Sigmoid colon (tissue), 7 donors: Measurements from ENCODE around the gene TIGD7. TPM values are rescaled to one million over a fixed set of nuclear protein-coding genes. Genes with fewer than 3 reads are reported as not detected.

ENCODE experiments used
- DNase-seq: peaks from one replicate; pipeline ENCODE4 v3.0.0-alpha.2; 2019
- H3K27ac ChIP-seq, 4 donors: fragments of 200-600 bp; sonication (generic); one replicate each; pipeline ENCODE4 v1.5.1; 2016 to 2019; ENCODE audit warnings: mild to moderate bottlenecking in 1 of 4
- H3K27me3 ChIP-seq, 3 donors: fragments of 200-600 bp; sonication (generic); one replicate each; pipeline ENCODE4 v1.5.1; 2019; ENCODE audit warnings: mild to moderate bottlenecking in 1 of 3
- H3K36me3 ChIP-seq, 4 donors: fragments of 200-600 bp; sonication (generic); one replicate each; pipeline ENCODE4 v1.5.1; 2016 to 2019
- H3K4me1 ChIP-seq, 4 donors: fragments of 200-600 bp; sonication (generic); one replicate each; pipeline ENCODE4 v1.5.1; 2017 to 2019
- H3K4me3 ChIP-seq, 4 donors: fragments of 200-600 bp; sonication (generic); one replicate each; pipeline ENCODE4 v1.5.1; 2017 to 2019; ENCODE audit warnings: mild to moderate bottlenecking in 2 of 4, moderate library complexity in 1 of 4
- H3K9me3 ChIP-seq, 4 donors: fragments of 200-600 bp in 3 of 4; sonication (generic) in 3 of 4; one replicate each; pipeline versions ENCODE4 v1.5.1 to v1.6.1; 2013 to 2019
- EP300 ChIP-seq, 4 donors: sonication (generic); formaldehyde crosslinking; IDR thresholded peaks; one replicate each; pipeline ENCODE4 v1.6.1; 2017; ENCODE audit warnings: antibody characterized with exemption in 4 of 4
- POLR2A ChIP-seq, 2 donors: fragments of 450-650 bp; IDR thresholded peaks; one replicate each; pipeline ENCODE4 v1.6.1; 2016; ENCODE audit warnings: antibody characterized with exemption in 2 of 2, mild to moderate bottlenecking in 2 of 2, moderate library complexity in 2 of 2
- POLR2AphosphoS5 ChIP-seq, 4 donors: sonication (generic); formaldehyde crosslinking; IDR thresholded peaks; one replicate each; pipeline ENCODE4 v1.6.1; 2017; ENCODE audit warnings: antibody characterized with exemption in 4 of 4
- WGBS, 2 donors: extraction: QIAGEN DNeasy Blood & Tissue Kit; methylation state at CpG; one replicate each; pipeline ENCODE4 v1.1.7; 2013; 5-methylcytosine and 5-hydroxymethylcytosine counted together
- intact Hi-C: fragments of 100-400 bp; cut with DNase I; formaldehyde crosslinking; loops from one replicate; pipeline ENCODE4 v1.15.1; 2023
- polyA plus RNA-seq, 3 donors: library from polyadenylated mRNA; stranded (reverse); fragments of 200-250 nt; gene quantifications; one replicate each; pipeline ENCODE4 v1.2.3, GENCODE V29; 2013
- total RNA-seq, 4 donors: library from RNA; depleted of rRNA; stranded (reverse); fragments of >200 nt; gene quantifications; one replicate each; pipeline ENCODE4 v1.1.0, GENCODE V29; 2016
- TF ChIP-seq, protein P1 (sequence below), 4 experiments: fragments of 450-650 bp in 3 of 4; fragments of 200-600 bp in 1 of 4; IDR thresholded peaks; one replicate each; pipeline ENCODE4 v1.5.1; 2016 to 2019; ENCODE audit warnings: antibody characterized with exemption in 4 of 4, mild to moderate bottlenecking in 3 of 4, moderate library complexity in 2 of 4
- donor health status: healthy with polysubstance abuse.
- donor health status: Bipolar disorder and iron deficiency.
- donor health status: healthy.

Gene TIGD7
- total and polyA plus RNA-seq, 7 donors, result 1.2 to 12.8 (median 4.2) TPM

DNA sequence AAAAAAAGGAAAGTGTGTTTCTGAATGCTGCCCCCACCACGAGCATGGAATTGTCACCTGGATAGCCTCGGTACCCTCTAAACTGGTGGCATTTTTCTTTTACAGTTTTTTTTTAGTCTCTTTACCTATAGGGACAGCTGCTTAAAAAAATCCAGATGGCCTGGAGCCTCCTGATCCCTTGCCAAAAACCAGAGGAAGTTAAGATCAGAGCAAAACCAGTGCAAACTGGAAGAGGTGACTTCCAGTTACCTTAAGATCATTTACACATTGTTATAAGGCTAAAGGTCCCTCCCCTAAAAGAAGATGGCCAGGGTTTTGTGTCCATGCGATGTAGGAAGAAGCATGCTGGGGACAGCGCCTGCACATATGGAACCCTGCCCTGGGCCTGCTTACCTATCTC is 52.3 kb downstream of the TIGD7 start:
- no peaks in the 10 kb centered on the region for H3K36me3 ChIP-seq
- H3K9me3 ChIP-seq, result no peaks in the 10 kb centered on the region
- TF ChIP-seq POLR2A (IDR thresholded peaks at IDR 0.05) (no peak), EP300 (IDR thresholded peaks at IDR 0.05) (no peak), POLR2AphosphoS5 (IDR thresholded peaks at IDR 0.05) (no peak)
- TF ChIP-seq, protein P1, sequence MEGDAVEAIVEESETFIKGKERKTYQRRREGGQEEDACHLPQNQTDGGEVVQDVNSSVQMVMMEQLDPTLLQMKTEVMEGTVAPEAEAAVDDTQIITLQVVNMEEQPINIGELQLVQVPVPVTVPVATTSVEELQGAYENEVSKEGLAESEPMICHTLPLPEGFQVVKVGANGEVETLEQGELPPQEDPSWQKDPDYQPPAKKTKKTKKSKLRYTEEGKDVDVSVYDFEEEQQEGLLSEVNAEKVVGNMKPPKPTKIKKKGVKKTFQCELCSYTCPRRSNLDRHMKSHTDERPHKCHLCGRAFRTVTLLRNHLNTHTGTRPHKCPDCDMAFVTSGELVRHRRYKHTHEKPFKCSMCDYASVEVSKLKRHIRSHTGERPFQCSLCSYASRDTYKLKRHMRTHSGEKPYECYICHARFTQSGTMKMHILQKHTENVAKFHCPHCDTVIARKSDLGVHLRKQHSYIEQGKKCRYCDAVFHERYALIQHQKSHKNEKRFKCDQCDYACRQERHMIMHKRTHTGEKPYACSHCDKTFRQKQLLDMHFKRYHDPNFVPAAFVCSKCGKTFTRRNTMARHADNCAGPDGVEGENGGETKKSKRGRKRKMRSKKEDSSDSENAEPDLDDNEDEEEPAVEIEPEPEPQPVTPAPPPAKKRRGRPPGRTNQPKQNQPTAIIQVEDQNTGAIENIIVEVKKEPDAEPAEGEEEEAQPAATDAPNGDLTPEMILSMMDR (IDR thresholded peaks at IDR 0.05), result no peak
- no peaks in the 10 kb centered on the region for H3K4me1 ChIP-seq
- intact Hi-C loops, result no loop called here
- H3K4me3 ChIP-seq, result no peak overlapping the region
- 73 to 87% methylated on average over 4 of the region's 4 CpGs for WGBS, 2 donors
- H3K27ac ChIP-seq, result no peak overlapping the region
- H3K27me3 ChIP-seq, result peaks cover 0 to 14% (median 0%) of the 10 kb centered on the region in 3 donors
- no peak for DNase-seq

- Histone ChIP-seq H3K36me3 (no peaks in the 10 kb centered on the region), H3K4me3 (no peak overlapping the region), H3K27me3 (peaks cover 0 to 5% (median 0%) of the 10 kb centered on the region in 3 donors), H3K27ac (no peak overlapping the region), H3K9me3 (no peaks in the 10 kb centered on the region), H3K4me1 (no peaks in the 10 kb centered on the region)
- TF ChIP-seq POLR2AphosphoS5 (IDR thresholded peaks at IDR 0.05) (no peak), POLR2A (IDR thresholded peaks at IDR 0.05) (no peak), EP300 (IDR thresholded peaks at IDR 0.05) (no peak)
- TF ChIP-seq, protein P1 (IDR thresholded peaks at IDR 0.05), result no peak
- intact Hi-C loops, result no loop called here
- DNase-seq, result no peak
- 86 to 87% methylated on average over 14 of the region's 14 CpGs for WGBS, 2 donors
Observed at GRCh38 chr16:3249451-3249850, 55.8 kb downstream of the TIGD7 start.

DNA sequence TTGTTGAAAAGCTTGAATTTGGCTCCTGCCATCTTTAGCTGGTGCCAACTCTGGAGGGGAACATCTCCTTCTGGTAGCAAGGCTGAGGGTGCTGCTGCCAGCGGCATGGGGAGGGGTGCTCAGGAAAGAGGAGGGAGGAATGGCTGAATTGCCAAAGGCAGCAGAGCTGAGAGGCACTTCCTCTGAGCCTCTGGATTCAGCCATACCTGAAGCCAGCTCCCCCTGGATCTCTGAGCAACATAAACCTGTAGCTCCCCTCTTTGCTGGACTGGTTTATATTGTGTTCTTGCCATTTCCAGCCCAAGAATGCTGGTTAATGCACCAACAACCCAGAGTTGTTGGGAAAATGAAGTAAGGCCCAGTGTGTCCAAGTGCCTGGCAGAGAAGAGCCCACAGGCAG is 56.2 kb downstream of the TIGD7 start:
- TF ChIP-seq POLR2AphosphoS5 (IDR thresholded peaks at IDR 0.05), result no peak
- TF ChIP-seq POLR2A (IDR thresholded peaks at IDR 0.05), result no peak
- TF ChIP-seq, protein P1 (IDR thresholded peaks at IDR 0.05), result no peak
- TF ChIP-seq EP300 (IDR thresholded peaks at IDR 0.05), result no peak
- intact Hi-C loops, result no loop called here
- no peaks in the 10 kb centered on the region for H3K36me3 ChIP-seq
- H3K9me3 ChIP-seq, result no peaks in the 10 kb centered on the region
- H3K27me3 ChIP-seq, result peaks cover 0 to under 1% (median 0%) of the 10 kb centered on the region in 3 donors
- H3K4me3 ChIP-seq, result no peak overlapping the region
- H3K27ac ChIP-seq, result no peak overlapping the region
- WGBS, 2 donors, result 76 to 81% methylated on average over 1 of the region's 1 CpG
- DNase-seq, result no peak
- H3K4me1 ChIP-seq, result no peaks in the 10 kb centered on the region

Other genes starting within 250 kb of the TIGD7 start
- gene IL32, start 239.8 kb downstream of the TIGD7 start, total RNA-seq, result 10 to 100 TPM in 3 of 4 donors, 1 to 10 TPM in 1; 8.6 to 27.1 (median 20.3) TPM
- 1,000 to 10,000 TPM in 1 of 3 donors, 100 to 1,000 TPM in 2; 464 to 2,189 (median 560) TPM for gene IL32, start 239.8 kb downstream of the TIGD7 start, polyA plus RNA-seq
- gene ZSCAN10, start 206.1 kb downstream of the TIGD7 start, total RNA-seq, result not detected
- gene ZSCAN10, start 206.1 kb downstream of the TIGD7 start, polyA plus RNA-seq, result not detected
- 10 to 100 TPM; 15.8 to 17.5 (median 16.7) TPM for gene ZNF205, start 192.8 kb downstream of the TIGD7 start, total RNA-seq
- 10 to 100 TPM in 2 of 3 donors, 1 to 10 TPM in 1; 6.6 to 12.6 (median 10.9) TPM for gene ZNF205, start 192.8 kb downstream of the TIGD7 start, polyA plus RNA-seq
- 10 to 100 TPM in 1 of 4 donors, 1 to 10 TPM in 3; 2.6 to 10.5 (median 5.0) TPM for gene ZNF213, start 170.4 kb downstream of the TIGD7 start, total RNA-seq
- 10 to 100 TPM in 1 of 3 donors, 1 to 10 TPM in 2; 7.2 to 11.3 (median 7.2) TPM for gene ZNF213, start 170.4 kb downstream of the TIGD7 start, polyA plus RNA-seq
- not detected for gene OR1F1, start 117.2 kb downstream of the TIGD7 start, total RNA-seq
- gene OR1F1, start 117.2 kb downstream of the TIGD7 start, polyA plus RNA-seq, result not detected
- 1 to 10 TPM; 5.5 to 6.8 (median 6.2) TPM for gene ZNF200, start 70.3 kb downstream of the TIGD7 start, total RNA-seq
- 1 to 10 TPM; 2.8 to 4.9 (median 3.0) TPM for gene ZNF200, start 70.3 kb downstream of the TIGD7 start, polyA plus RNA-seq
- 1 to 10 TPM; 1.2 to 2.9 (median 2.1) TPM for gene MEFV, start 48.8 kb downstream of the TIGD7 start, total RNA-seq
- gene MEFV, start 48.8 kb downstream of the TIGD7 start, polyA plus RNA-seq, result under 1 TPM; 0.60 to 0.92 (median 0.85) TPM
- 10 to 100 TPM; 27.5 to 51.3 (median 33.4) TPM for gene ZNF263, start 21.9 kb downstream of the TIGD7 start, total RNA-seq
- gene ZNF263, start 21.9 kb downstream of the TIGD7 start, polyA plus RNA-seq, result 10 to 100 TPM in 2 of 3 donors, 1 to 10 TPM in 1; 9.7 to 17.2 (median 15.0) TPM
- 10 to 100 TPM; 26.6 to 32.8 (median 27.7) TPM for gene ZNF75A, start 67 bp upstream of the TIGD7 start, total RNA-seq
- 10 to 100 TPM in 1 of 3 donors, 1 to 10 TPM in 2; 6.7 to 17.0 (median 9.6) TPM for gene ZNF75A, start 67 bp upstream of the TIGD7 start, polyA plus RNA-seq
- 1 to 10 TPM in 1 of 4 donors, under 1 TPM in 2, not detected in 1; 0.49 to 1.4 (median 0.55) TPM for gene OR2C1, start 50.5 kb upstream of the TIGD7 start, total RNA-seq
- gene OR2C1, start 50.5 kb upstream of the TIGD7 start, polyA plus RNA-seq, result under 1 TPM in 1 of 3 donors, not detected in 2; 0.09 TPM
- gene ZSCAN32, start 95.6 kb upstream of the TIGD7 start, total RNA-seq, result 10 to 100 TPM; 12.1 to 16.3 (median 15.3) TPM
- gene ZSCAN32, start 95.6 kb upstream of the TIGD7 start, polyA plus RNA-seq, result 10 to 100 TPM in 1 of 3 donors, 1 to 10 TPM in 2; 8.6 to 10.8 (median 9.6) TPM
- 10 to 100 TPM; 12.2 to 15.8 (median 14.2) TPM for gene ZNF174, start 95.8 kb upstream of the TIGD7 start, total RNA-seq
- 1 to 10 TPM; 3.5 to 5.5 (median 5.4) TPM for gene ZNF174, start 95.8 kb upstream of the TIGD7 start, polyA plus RNA-seq
- 1 to 10 TPM; 1.5 to 2.5 (median 2.1) TPM for gene ZNF597, start 138.1 kb upstream of the TIGD7 start, total RNA-seq
- gene ZNF597, start 138.1 kb upstream of the TIGD7 start, polyA plus RNA-seq, result 1 to 10 TPM in 1 of 3 donors, under 1 TPM in 2; 0.69 to 1.2 (median 0.99) TPM
- gene NAA60, start 138.2 kb upstream of the TIGD7 start, total RNA-seq, result 10 to 100 TPM; 15.0 to 30.4 (median 22.6) TPM
- gene NAA60, start 138.2 kb upstream of the TIGD7 start, polyA plus RNA-seq, result 10 to 100 TPM; 55.9 to 73.5 (median 65.1) TPM
- not detected for gene C16orf90, start 190.1 kb upstream of the TIGD7 start, total RNA-seq
- not detected for gene C16orf90, start 190.1 kb upstream of the TIGD7 start, polyA plus RNA-seq
- gene CLUAP1, start 195.6 kb upstream of the TIGD7 start, total RNA-seq, result 10 to 100 TPM; 24.2 to 36.8 (median 29.5) TPM
- 10 to 100 TPM in 1 of 3 donors, 1 to 10 TPM in 2; 6.6 to 10.5 (median 6.9) TPM for gene CLUAP1, start 195.6 kb upstream of the TIGD7 start, polyA plus RNA-seq